GM23248 (cell line): ENCODE measurements around the gene KRT71.

Source experiments
- EZH2 ChIP-seq: fragments of 200-600 bp; sonication (generic); IDR thresholded peaks from 2 replicates; pipeline ENCODE4 v1.6.1; 2018; ENCODE audit warnings: antibody characterized with exemption, mild to moderate bottlenecking; ENCODE audit not compliant: insufficient read depth, poor library complexity, severe bottlenecking
- EZH2phosphoT487 ChIP-seq: fragments of 200-600 bp; sonication (generic); IDR thresholded peaks from 2 replicates; pipeline ENCODE4 v1.6.1; 2018; ENCODE audit warnings: antibody characterized with exemption, moderate library complexity, mild to moderate bottlenecking, low read depth; ENCODE audit not compliant: insufficient read depth

GRCh38 chr12:52508211-52508610 is 44.7 kb downstream of the KRT71 start:
- TF ChIP-seq EZH2phosphoT487, result no peak
- no peak for TF ChIP-seq EZH2
